Keratinocyte (primary cell): Measurements from ENCODE around the gene RIMS4. TPM values are rescaled to one million over a fixed set of nuclear protein-coding genes. Genes with fewer than 3 reads are reported as not detected.

Experiments used
- DNase-seq: peaks from one replicate; pipeline ENCODE4 v3.0.0-alpha.2; 2011; ENCODE audit warnings: low read depth, missing footprints, low spot score
- FAIRE-seq: peaks from 2 replicates; lab custom pipeline; 2011; peaks lifted over from hg19 to GRCh38; lab: Jason Lieb, UNC
- H2AFZ ChIP-seq: 2 replicates; pipeline ENCODE4 v1.6.0; 2012; ENCODE audit warnings: low read length, control low read depth, inconsistent platforms; ENCODE audit not compliant: control insufficient read depth
- H3K27ac ChIP-seq: 2 replicates; pipeline ENCODE4 v1.5.1; 2011; ENCODE audit warnings: low read length; ENCODE audit not compliant: control insufficient read depth, insufficient read depth
- H3K27me3 ChIP-seq: 3 replicates; pipeline ENCODE4 v1.6.0; 2011; ENCODE audit warnings: low read length; ENCODE audit not compliant: control insufficient read depth, insufficient read depth; ENCODE audit errors: extremely low read depth
- H3K36me3 ChIP-seq, 2 experiments: 2 replicates in 1 of 2; 3 replicates in 1 of 2; pipeline ENCODE4 v1.5.1; 2011; ENCODE audit warnings: low read length in 2 of 2, mild to moderate bottlenecking in 1 of 2; ENCODE audit not compliant: control insufficient read depth in 2 of 2, insufficient read depth in 2 of 2; ENCODE audit errors: extremely low read depth in 1 of 2
- H3K4me1 ChIP-seq: 3 replicates; pipeline ENCODE4 v1.5.1; 2011; ENCODE audit warnings: low read length; ENCODE audit not compliant: control insufficient read depth, insufficient read depth; ENCODE audit errors: extremely low read depth
- H3K4me2 ChIP-seq: 3 replicates; pipeline ENCODE4 v1.6.0; 2011; ENCODE audit warnings: low read depth, low read length; ENCODE audit not compliant: control insufficient read depth, insufficient read depth; ENCODE audit errors: extremely low read depth
- H3K4me3 ChIP-seq, 3 experiments: fragments of 200-600 bp in 1 of 3; sonication (generic) in 1 of 3; 2 replicates in 2 of 3; 3 replicates in 1 of 3; pipeline ENCODE4 v1.5.1; 2011 to 2016; ENCODE audit warnings: low read length in 3 of 3, mild to moderate bottlenecking in 3 of 3, control low read depth in 2 of 3, inconsistent platforms in 1 of 3, low read depth in 1 of 3, mixed read lengths in 1 of 3, mixed run types in 1 of 3, moderate library complexity in 1 of 3; ENCODE audit not compliant: control insufficient read depth in 2 of 3, insufficient read depth in 2 of 3; ENCODE audit errors: extremely low read depth in 1 of 3
- H3K79me2 ChIP-seq: 2 replicates; pipeline ENCODE4 v1.6.0; 2012; ENCODE audit warnings: low read length; ENCODE audit not compliant: control insufficient read depth, insufficient read depth
- H3K9ac ChIP-seq: 3 replicates; pipeline ENCODE4 v1.6.0; 2011; ENCODE audit warnings: low read length; ENCODE audit not compliant: control insufficient read depth, insufficient read depth; ENCODE audit errors: extremely low read depth
- H3K9me1 ChIP-seq: 3 replicates; pipeline ENCODE4 v1.6.0; 2011; ENCODE audit warnings: low read length; ENCODE audit not compliant: control insufficient read depth, insufficient read depth; ENCODE audit errors: extremely low read depth
- H3K9me3 ChIP-seq: 2 replicates; pipeline ENCODE4 v1.5.1; 2012; ENCODE audit warnings: low read depth, low read length; ENCODE audit not compliant: control insufficient read depth
- H4K20me1 ChIP-seq: 3 replicates; pipeline ENCODE4 v1.6.0; 2011; ENCODE audit warnings: low read length; ENCODE audit not compliant: control insufficient read depth, insufficient read depth; ENCODE audit errors: extremely low read depth
- CTCF ChIP-seq, 3 experiments: IDR thresholded peaks in 1 of 3; conservative IDR thresholded peaks in 1 of 3; optimal IDR thresholded peaks in 1 of 3; 2 replicates in 2 of 3; 3 replicates in 1 of 3; pipeline versions ENCODE3 to v1.5.1; 2011; ENCODE audit warnings: low read length in 3 of 3, mild to moderate bottlenecking in 3 of 3, moderate library complexity in 2 of 3, control low read depth in 1 of 3, inconsistent platforms in 1 of 3; ENCODE audit not compliant: insufficient read depth in 2 of 3; ENCODE audit errors: extremely low read depth in 1 of 3
- EZH2 ChIP-seq: IDR thresholded peaks from one replicate; pipeline ENCODE4 v1.6.1; 2012; ENCODE audit warnings: inconsistent platforms, mild to moderate bottlenecking, low read length, moderate library complexity
- dilution Hi-C: fragments of 300-500 bp; cut with MboI; formaldehyde crosslinking; loops from one replicate; pipeline ENCODE4 v1.7.0; 2020; ENCODE audit warnings: low sequenced_read_pairs; ENCODE audit not compliant: extremely low pct_ligation_motif_present
- polyA plus RNA-seq, 5 experiments: library from polyadenylated mRNA; depleted of rRNA in 3 of 5; stranded (reverse) in 3 of 5; stranded (forward) in 1 of 5; unstranded in 1 of 5; fragments of >200 nt; gene quantifications; 1 replicate in 1 of 5; 2 replicates in 3 of 5; 3 replicates in 1 of 5; pipeline versions ENCODE4 v1.2.1 to v1.2.3, GENCODE V29; 2011 to 2012; ENCODE audit warnings: missing spikeins in 2 of 5, low read depth in 1 of 5, low replicate concordance in 1 of 5

RIMS4 gene
- polyA plus RNA-seq, 1 donor (not counting 4 experiments of a cell fraction or from before 2014, with no cell fraction given): not detected

GRCh38 chr20:44727651-44728050, 82.7 kb downstream of the RIMS4 start:
- no peak for TF ChIP-seq CTCF (optimal IDR thresholded peaks at IDR 0.05 in 1 of 3, IDR thresholded peaks at IDR 0.05 in 1 of 3, conservative IDR thresholded peaks at IDR 0.05 in 1 of 3; ENCODE audit: extremely low read depth in 1 of 3, insufficient read depth in 2 of 3, low read length in 3 of 3)
- TF ChIP-seq EZH2: no peak
- Histone ChIP-seq H3K4me3 (no peak overlapping the region), H3K27ac (no peak overlapping the region), H3K4me1 (peaks cover 33% of the 10 kb centered on the region), H3K36me3 (no peaks in the 10 kb centered on the region), H3K79me2 (no peaks in the 10 kb centered on the region), H3K9me3 (no peaks in the 10 kb centered on the region), H3K4me2 (no peak overlapping the region), H3K9ac (no peak overlapping the region), H2AFZ (no peak overlapping the region), H4K20me1 (no peaks in the 10 kb centered on the region), H3K27me3 (no peaks in the 10 kb centered on the region), H3K9me1 (peaks cover 2% of the 10 kb centered on the region)
- dilution Hi-C loops: no loop called here
- FAIRE-seq (no peak), DNase-seq (no peak)

GRCh38 chr20:44727039-44727438, 83.3 kb downstream of the RIMS4 start:
- Histone ChIP-seq H3K27me3 (no peaks in the 10 kb centered on the region), H3K4me2 (no peak overlapping the region), H3K9ac (no peak overlapping the region), H3K27ac (no peak overlapping the region), H3K9me1 (peaks cover 2% of the 10 kb centered on the region), H3K79me2 (no peaks in the 10 kb centered on the region), H3K4me3 (no peak overlapping the region), H2AFZ (no peak overlapping the region), H3K4me1 (peaks cover 27% of the 10 kb centered on the region), H4K20me1 (no peaks in the 10 kb centered on the region), H3K9me3 (no peaks in the 10 kb centered on the region), H3K36me3 (no peaks in the 10 kb centered on the region)
- no peak for DNase-seq
- dilution Hi-C loops: no loop called here
- TF ChIP-seq CTCF (optimal IDR thresholded peaks at IDR 0.05 in 1 of 3, IDR thresholded peaks at IDR 0.05 in 1 of 3, conservative IDR thresholded peaks at IDR 0.05 in 1 of 3; ENCODE audit: extremely low read depth in 1 of 3, insufficient read depth in 2 of 3, low read length in 3 of 3) (no peak), EZH2 (no peak)
- no peak for FAIRE-seq
